Suprapubic skin (tissue), 4 donors: ENCODE results near the gene FES.

Experiments used
- CTCF ChIP-seq, 2 donors: fragments of 200-600 bp in 1 of 2; fragments of 450-650 bp in 1 of 2; sonication (generic) in 1 of 2; IDR thresholded peaks; one replicate each; pipeline ENCODE4 v1.5.1; 2016 to 2019; ENCODE audit warnings: antibody characterized with exemption in 2 of 2, mild to moderate bottlenecking in 1 of 2, moderate library complexity in 1 of 2
- EP300 ChIP-seq: sonication (generic); formaldehyde crosslinking; IDR thresholded peaks from one replicate; pipeline ENCODE4 v1.6.1; 2017; ENCODE audit warnings: antibody characterized with exemption
- POLR2A ChIP-seq, 2 donors: fragments of 450-650 bp; IDR thresholded peaks; one replicate each; pipeline ENCODE4 v1.6.1; 2017; ENCODE audit warnings: antibody characterized with exemption in 2 of 2, mild to moderate bottlenecking in 2 of 2, moderate library complexity in 2 of 2
- POLR2AphosphoS5 ChIP-seq, 3 donors: sonication (generic); formaldehyde crosslinking; IDR thresholded peaks; one replicate each; pipeline ENCODE4 v1.6.1; 2017; ENCODE audit warnings: antibody characterized with exemption in 3 of 3

GRCh38 chr15:90862487-90862886 lies 21.8 kb upstream of the FES start:
- no peak for TF ChIP-seq CTCF (IDR thresholded peaks at IDR 0.05)
- no peak for TF ChIP-seq POLR2AphosphoS5 (IDR thresholded peaks at IDR 0.05)
- no peak for TF ChIP-seq POLR2A (IDR thresholded peaks at IDR 0.05)
- TF ChIP-seq EP300: no peak
